HS-5 (cell line): ENCODE data around the gene FBN3.

Experiments
- DNase-seq: peaks from one replicate; pipeline ENCODE4 v3.0.0-alpha.2; 2012; ENCODE audit warnings: low read depth

The FBN3 gene

GRCh38 chr19:8020681-8021080, 128.7 kb downstream of the FBN3 start:
- DNase-seq = no peak

DNA sequence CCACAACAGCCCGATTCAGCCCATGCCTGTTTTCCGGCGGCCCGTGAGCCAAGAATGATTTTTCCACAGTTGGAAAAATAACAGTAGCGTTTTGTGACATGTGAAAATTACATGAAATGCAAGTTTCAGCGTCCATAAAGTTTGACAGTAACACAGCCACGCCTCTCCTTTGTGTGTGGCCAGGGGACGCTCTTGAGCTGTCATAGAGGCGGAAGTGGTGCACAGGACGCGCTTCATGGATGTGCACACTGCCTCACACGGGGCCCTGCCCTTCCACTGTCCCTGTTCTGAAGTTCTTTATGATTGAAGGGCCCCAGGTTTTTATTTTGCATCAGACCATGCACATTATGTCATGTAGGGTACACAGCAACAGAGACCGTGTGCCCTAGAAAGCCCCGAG, 131.6 kb downstream of the FBN3 start:
- no peak for DNase-seq
